Fibroblast of skin of scalp (primary cell): ENCODE results near the gene ENKUR. TPM values are rescaled to one million over a fixed set of nuclear protein-coding genes. Genes with fewer than 3 reads are reported as not detected.

Experiments
- DNase-seq: peaks from one replicate; pipeline ENCODE4 v3.0.0-alpha.2; 2013
- polyA plus RNA-seq, 2 experiments: library from polyadenylated mRNA; unstranded; fragments of 120-200 nt; gene quantifications; one replicate each; pipeline ENCODE4 v1.2.1, GENCODE V29; 2013; ENCODE audit not compliant: insufficient read length in 2 of 2

The ENKUR gene
- polyA plus RNA-seq (2013, experiment 1 of 2; ENCODE audit: insufficient read length), result 0.20 TPM
- polyA plus RNA-seq (2013, experiment 2 of 2; ENCODE audit: insufficient read length), result 0.11 TPM

- peak; percentile 91 for DNase-seq
Observed at GRCh38 chr10:25015828-25016375, at the start of gene ENKUR. ENKUR (minus strand) TSS chr10:25016158; CDS start chr10:25015936, 222 bp downstream.

GRCh38 chr10:25064401-25064800, 48.4 kb upstream of the ENKUR start:
- DNase-seq, result no peak

- DNase-seq, result no peak
Observed at GRCh38 chr10:25063644-25064043, 47.7 kb upstream of the ENKUR start.

GRCh38 chr10:25063157-25063556, 47.2 kb upstream of the ENKUR start:
- no peak for DNase-seq

GRCh38 chr10:25061711-25062449, 45.9 kb upstream of the ENKUR start:
- DNase-seq, result peak; percentile 22

GRCh38 chr10:25061125-25061524, 45.2 kb upstream of the ENKUR start:
- no peak for DNase-seq

GRCh38 chr10:25059990-25060389, 44.0 kb upstream of the ENKUR start:
- peak; percentile 86 for DNase-seq

GRCh38 chr10:25057886-25058285, 41.9 kb upstream of the ENKUR start:
- DNase-seq, result no peak

- no peak for DNase-seq
Observed at GRCh38 chr10:25056726-25057125, 40.8 kb upstream of the ENKUR start.

- no peak for DNase-seq
Observed at GRCh38 chr10:25052012-25052411, 36.1 kb upstream of the ENKUR start.

GRCh38 chr10:25050402-25050801, 34.4 kb upstream of the ENKUR start:
- no peak for DNase-seq

- DNase-seq, result peak; percentile 21
Observed at GRCh38 chr10:25049966-25050365, 34.0 kb upstream of the ENKUR start.

- no peak for DNase-seq
Observed at GRCh38 chr10:25048450-25048849, 32.5 kb upstream of the ENKUR start.

GRCh38 chr10:25047591-25048301, 31.8 kb upstream of the ENKUR start:
- peak; percentile 92 for DNase-seq

- no peak for DNase-seq
Observed at GRCh38 chr10:25047088-25047487, 31.1 kb upstream of the ENKUR start.

GRCh38 chr10:25046641-25047040, 30.7 kb upstream of the ENKUR start:
- no peak for DNase-seq

GRCh38 chr10:25039531-25039930, 23.6 kb upstream of the ENKUR start:
- no peak for DNase-seq

- DNase-seq, result no peak
Observed at GRCh38 chr10:25038325-25038724, 22.4 kb upstream of the ENKUR start.

- no peak for DNase-seq
Observed at GRCh38 chr10:25036381-25036780, 20.4 kb upstream of the ENKUR start.

- DNase-seq, result no peak
Observed at GRCh38 chr10:25029519-25029918, 13.6 kb upstream of the ENKUR start.

- peak; percentile 25 for DNase-seq
Observed at GRCh38 chr10:25028711-25029110, 12.8 kb upstream of the ENKUR start.

- DNase-seq, result peak; percentile 54
Observed at GRCh38 chr10:25026463-25026862, 10.5 kb upstream of the ENKUR start.

GRCh38 chr10:25024528-25024927, 8.6 kb upstream of the ENKUR start:
- no peak for DNase-seq

GRCh38 chr10:25023278-25023677, 7.3 kb upstream of the ENKUR start:
- no peak for DNase-seq
